Measurements from ENCODE around the gene MORN2.
A peak's percentile ranks its signal among the peaks of the same experiment; 100 is the strongest.

The MORN2 gene

DNA sequence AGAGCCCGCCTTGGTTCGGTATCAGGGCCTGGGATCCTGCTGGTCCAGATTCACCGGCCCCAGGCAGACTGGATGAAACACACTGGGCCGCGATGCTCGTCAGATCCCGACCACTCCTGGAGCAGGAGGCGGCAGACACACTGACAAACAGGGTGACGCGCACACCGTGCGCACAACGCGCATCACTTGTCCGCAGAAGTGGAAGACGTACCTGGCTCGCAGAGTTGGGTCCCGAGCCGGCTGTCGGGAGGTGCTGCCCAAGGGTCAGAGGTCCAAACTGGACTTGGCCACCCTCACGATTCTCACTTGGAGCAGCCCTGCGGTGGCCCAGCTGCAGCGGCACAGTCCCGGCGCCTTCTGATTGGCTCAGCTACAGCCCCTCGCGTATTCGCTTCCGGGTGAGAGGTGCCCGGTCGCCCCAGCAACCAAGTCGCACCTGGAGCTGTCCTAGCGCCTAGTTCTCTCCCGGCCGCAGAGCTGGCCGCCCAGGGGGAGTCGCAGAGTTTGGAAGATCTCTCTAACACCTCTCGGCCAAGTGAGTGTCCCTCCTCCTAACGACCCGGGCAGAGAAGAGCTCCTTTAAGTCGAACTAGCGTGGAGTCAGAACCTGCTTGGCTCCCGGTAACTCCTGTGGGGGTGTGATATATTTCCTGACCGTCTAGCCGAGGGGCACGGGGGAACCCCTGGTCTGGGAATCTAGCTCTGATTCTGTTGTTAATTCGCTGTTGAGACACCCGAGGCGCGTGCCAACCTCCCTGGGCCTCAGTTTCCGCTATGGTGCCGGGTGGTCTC, at the start of gene MORN2, which contains the start of gene DHX57:
Gene MORN2, plus strand, starts transcription at position 401 of the 792 bp plus-strand sequence.
Gene DHX57, minus strand, starts transcription at position 359 of the 792 bp plus-strand sequence. CDS start 7,529 bp downstream, outside the sequence.
- peak; percentile 94 for DNase-seq (ENCODE audit: low read depth, low spot score)

GRCh38 chr2:38827539-38828145, 48.1 kb upstream of the MORN2 start:
- peak; percentile 14 for DNase-seq (ENCODE audit: low read depth, low spot score)

DNA sequence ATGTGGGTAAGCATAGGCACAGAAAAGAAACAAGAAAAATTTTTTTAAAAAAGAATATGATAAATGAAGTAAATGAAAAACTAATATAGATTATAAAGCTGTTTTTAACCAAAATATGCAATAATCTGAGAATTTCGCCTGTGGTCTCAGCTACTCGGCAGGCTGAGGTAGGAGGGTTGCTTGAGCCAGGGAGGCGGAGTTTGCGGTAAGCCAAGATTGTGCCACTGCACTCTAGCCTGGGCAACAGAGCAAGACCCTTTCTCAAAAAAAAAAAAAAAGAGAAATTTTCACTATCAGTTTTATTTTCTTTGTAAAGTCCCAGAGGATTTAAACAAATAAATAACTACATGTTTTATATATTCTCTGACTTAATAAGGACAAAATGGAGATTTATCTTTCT, 47.3 kb upstream of the MORN2 start:
- DNase-seq (ENCODE audit: low read depth, low spot score), result no peak

GRCh38 chr2:38829971-38830370, 45.8 kb upstream of the MORN2 start:
- no peak for DNase-seq (ENCODE audit: low read depth, low spot score)

DNA sequence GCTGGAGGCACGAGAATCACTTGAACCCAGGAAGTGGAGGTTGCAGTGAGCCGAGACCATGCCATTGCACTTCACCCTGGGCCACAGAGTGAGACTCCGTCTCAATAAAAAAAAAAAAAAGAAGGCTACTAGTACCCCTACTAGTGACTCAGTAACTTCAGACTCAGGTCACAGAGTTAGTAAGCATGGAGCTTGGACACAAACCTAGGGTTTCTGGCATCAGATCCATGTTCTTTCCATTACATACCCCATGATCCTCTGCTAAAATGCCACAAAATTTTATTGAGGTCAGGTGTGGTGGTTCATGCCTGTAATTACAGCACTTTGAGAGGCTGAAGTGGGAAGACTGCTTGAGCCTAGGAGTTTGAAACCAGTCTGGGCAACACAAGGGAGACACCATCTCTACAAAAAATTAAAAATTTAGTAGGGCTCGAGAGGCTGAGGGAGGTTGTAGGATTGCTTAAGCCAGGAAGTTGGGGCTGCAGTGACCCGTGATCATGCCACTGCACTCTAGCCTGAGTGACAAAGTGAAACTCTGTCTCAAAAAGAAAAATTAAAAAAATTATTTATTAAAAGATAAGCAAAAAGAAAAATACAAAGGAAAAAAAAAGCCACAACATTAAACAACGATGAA, 45.1 kb upstream of the MORN2 start:
- DNase-seq (ENCODE audit: low read depth, low spot score), result no peak

- DNase-seq (ENCODE audit: low read depth, low spot score), result peak; percentile 8
Observed at GRCh38 chr2:38835015-38835601, 40.7 kb upstream of the MORN2 start.

DNA sequence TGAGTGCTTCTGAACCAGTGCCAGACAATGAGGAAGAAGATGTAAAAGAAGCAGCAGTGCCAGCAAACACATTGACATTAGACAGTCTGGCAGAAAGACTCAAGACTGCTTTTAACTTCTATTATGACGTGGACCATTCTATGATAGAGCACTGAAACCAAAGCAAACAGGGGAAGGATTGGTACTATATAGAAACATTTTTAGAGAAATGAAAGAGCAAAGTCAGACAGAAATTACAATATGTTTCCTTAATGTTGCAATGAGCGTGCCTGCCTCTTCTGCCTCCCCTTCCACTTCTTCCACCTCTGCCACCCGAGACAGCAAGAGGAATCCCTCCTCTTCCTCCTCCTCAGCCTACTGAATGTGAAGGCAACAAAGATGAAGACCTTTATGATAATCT, 39.8 kb upstream of the MORN2 start:
- DNase-seq (ENCODE audit: low read depth, low spot score), result no peak

DNA sequence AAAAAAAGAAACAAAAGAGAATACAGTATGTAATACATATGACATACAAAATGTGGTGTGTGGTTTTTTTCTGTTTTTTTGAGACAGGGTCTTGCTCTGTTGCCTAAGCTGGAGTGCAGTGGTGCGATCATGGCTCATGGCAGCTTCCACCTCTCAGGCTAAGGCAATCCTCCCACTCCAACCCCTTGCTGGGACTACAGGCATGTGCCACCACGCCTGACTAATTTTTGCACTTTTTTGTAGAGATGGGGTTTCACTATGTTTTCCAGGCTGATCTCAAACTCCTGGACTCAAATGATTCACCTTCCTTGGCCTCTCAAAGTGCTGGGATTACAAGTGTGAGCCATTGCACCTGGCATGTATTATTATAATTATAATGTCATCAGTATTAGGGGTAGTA, 39.0 kb upstream of the MORN2 start:
- DNase-seq (ENCODE audit: low read depth, low spot score), result no peak

GRCh38 chr2:38850045-38850444, 25.7 kb upstream of the MORN2 start:
- DNase-seq (ENCODE audit: low read depth, low spot score), result no peak

DNA sequence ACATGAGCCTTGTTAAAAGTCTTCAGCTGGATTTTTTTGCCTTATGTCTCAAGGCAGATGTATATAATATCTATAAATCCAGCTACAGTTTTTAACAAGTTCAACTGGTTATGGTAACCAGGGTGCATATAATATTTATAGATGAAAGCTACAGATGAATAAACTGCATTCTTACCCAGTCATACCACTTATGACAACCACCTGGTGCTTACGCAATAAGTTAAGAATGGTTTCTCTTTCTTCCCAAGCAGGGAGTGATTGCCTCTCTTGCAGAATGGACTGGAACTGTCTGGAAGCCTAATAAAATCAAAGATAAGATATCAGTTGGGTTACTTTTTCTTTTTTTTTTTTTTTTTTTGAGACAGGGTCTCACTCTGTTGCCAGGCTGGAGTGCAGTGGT, 19.6 kb upstream of the MORN2 start:
- DNase-seq (ENCODE audit: low read depth, low spot score), result no peak

GRCh38 chr2:38862476-38862875, 13.3 kb upstream of the MORN2 start:
- no peak for DNase-seq (ENCODE audit: low read depth, low spot score)

DNA sequence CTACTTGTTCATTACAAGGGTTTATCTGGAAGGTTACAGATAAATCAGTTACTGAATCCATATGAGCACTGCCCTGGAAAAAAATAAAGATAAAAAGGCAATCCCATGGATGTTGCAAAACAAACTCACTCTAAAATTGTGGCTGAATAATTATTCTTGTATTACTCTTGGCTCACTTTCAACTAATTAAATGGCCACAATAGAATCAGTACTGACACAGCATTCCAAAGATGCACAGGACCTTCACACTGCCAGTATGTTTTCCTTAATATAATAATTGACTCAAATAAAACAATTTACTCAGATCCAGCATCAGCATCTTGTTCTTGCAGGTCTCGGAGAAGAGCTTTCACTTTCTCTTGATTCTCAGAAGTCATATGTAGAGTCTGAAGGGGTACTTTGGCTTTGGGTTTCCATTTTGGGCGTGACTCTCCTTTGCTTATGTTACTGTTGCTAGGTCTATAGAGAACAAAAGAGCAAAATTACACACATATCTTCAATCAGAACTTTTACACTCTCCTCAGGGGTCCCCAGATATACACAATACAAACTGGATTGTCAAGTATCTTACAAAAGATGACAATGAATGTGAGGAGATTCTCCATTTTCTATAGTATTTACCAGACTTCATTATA, 12.6 kb upstream of the MORN2 start:
- no peak for DNase-seq (ENCODE audit: low read depth, low spot score)

DNA sequence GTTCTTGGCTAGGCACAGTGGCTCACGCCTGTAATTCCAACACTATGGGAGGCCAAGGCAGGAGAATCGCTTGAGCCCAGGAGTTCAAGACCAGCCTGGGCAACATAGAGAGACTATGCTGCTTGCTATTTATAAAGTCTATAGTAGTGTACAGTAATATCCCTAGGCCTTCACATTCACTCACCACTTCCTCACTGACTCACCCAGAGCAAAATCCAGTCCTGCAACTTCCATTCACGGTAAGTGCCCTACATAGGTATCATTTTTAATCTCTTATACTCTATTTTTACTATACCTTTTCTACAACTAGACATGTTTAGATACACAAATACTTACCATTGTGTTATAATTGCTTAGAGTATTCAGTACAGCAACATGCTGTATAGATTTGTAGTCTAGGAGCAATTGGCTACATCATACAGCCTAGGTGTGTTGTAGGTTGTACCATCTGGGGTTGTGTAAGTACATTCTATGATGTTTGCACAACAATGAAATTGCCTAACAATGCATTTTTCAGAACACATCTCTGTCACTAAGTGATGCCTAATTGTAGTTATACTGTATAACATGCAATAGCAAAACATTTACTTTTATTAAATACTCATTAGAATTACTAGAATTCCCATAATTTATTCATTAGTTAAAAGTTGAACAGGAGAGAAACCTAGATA, 8.9 kb upstream of the MORN2 start:
- no peak for DNase-seq (ENCODE audit: low read depth, low spot score)

- no peak for DNase-seq (ENCODE audit: low read depth, low spot score)
Observed at GRCh38 chr2:38871432-38871831, 4.3 kb upstream of the MORN2 start.

- DNase-seq (ENCODE audit: low read depth, low spot score), result no peak
Observed at GRCh38 chr2:38873763-38874162, 2.0 kb upstream of the MORN2 start.

DNA sequence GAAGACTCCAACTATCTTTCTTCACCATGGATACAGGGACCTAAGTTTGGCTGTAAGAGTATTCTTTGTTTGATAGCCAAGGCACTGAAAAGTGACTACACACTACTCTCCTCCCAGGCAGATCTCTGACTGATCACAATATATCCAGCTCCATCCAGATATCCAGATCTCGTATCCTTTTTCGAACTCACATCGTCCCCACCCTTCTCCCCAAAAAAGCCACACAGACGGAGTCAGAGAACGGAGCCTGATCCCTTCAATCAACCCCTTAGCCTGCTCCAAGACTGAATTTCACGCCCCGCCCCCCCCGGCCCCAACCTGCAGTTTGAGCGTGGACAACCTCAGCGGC, 575 bp upstream of the MORN2 start:
- DNase-seq (ENCODE audit: low read depth, low spot score), result no peak

- no peak for DNase-seq (ENCODE audit: low read depth, low spot score)
Observed at GRCh38 chr2:38876407-38876806, 631 bp downstream of the MORN2 start.

DNA sequence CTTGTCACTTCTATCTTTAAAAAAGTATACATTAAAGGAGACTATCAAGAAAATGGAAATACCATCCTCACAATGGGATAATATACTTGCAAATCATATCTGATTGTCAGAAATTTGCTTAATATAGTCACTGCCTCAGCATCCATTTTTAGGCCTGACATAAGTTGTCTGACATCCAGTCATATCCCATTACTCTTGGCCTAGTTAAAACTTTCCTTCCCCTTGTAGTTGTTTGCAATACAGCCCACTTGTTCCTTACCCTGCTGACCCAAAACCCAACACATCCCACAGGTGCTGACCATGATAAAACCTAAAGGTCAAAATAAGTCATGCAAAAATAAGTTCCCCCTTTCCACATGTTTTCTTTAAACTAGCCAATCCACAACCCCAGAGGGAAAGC, 10.3 kb downstream of the MORN2 start:
- DNase-seq (ENCODE audit: low read depth, low spot score), result no peak

- no peak for DNase-seq (ENCODE audit: low read depth, low spot score)
Observed at GRCh38 chr2:38887347-38887746, 11.6 kb downstream of the MORN2 start.

DNA sequence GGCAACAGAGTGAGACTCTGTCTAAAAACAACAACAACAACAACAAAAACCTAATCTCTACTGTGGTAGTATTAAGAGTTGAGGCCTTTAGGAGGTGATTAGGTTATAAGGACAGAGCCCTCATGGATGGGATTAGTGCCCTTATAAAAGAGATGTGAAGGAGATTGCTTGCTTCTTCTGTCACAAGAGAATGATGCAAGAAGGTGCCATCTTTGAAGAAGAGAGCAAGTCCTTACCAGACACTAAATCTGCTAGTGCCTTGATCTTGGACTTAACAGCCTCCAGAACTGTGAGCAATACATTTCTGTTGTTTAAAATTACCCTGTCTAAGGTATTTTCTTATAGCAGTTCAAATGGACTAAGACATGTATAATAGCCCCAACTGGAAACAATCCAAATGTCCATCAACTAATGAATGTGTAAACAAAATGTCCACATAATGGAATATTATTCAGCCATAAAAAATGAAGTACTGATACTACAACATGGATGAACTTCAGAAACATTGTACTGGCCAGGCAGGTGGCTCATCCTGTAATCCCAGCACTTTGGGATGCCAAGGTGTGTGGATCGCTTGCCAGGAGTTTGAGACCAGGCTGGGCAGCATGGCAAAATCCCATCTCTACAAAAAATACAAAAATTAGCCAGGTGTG, 12.3 kb downstream of the MORN2 start:
- no peak for DNase-seq (ENCODE audit: low read depth, low spot score)

DNA sequence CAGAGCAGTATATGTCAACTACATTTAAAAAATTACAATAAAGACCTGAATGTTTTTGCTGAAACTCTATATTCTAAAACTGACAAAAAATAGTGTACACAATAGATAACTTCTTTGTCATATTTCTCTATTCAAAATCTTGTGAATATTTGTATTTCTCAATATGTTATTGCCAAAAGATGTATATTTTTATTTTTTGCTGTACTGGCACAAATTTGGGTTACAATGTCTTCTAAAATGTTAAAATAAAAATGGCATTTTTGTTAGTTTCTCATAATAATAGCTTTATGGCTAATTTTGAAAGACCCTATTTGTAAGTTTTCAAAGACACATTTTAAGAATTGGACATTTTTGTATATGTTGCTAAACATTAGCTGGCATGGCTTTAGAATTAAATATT, 13.3 kb downstream of the MORN2 start:
- no peak for DNase-seq (ENCODE audit: low read depth, low spot score)
